GM23338 (cell line): ENCODE measurements around the gene AMZ1.

Experiments
- CREB1 ChIP-seq: fragments of 250-450 bp; sonication (Bioruptor Pico); IDR thresholded peaks from 2 replicates; pipeline ENCODE4 v1.5.0; 2020; ENCODE audit warnings: low read depth, mild to moderate bottlenecking, moderate library complexity
- EZH2 ChIP-seq: fragments of 200-600 bp; sonication (generic); IDR thresholded peaks from one replicate; pipeline ENCODE4 v1.8.0; 2017; ENCODE audit warnings: antibody characterized with exemption, mild to moderate bottlenecking, low read depth; ENCODE audit not compliant: unreplicated experiment
- EZH2phosphoT487 ChIP-seq: fragments of 200-600 bp; sonication (generic); IDR thresholded peaks from one replicate; pipeline ENCODE4 v1.8.1; 2018; ENCODE audit warnings: antibody characterized with exemption; ENCODE audit not compliant: unreplicated experiment
- JUNB ChIP-seq: IDR thresholded peaks from one replicate; pipeline ENCODE4 v1.6.1; 2016; ENCODE audit warnings: antibody characterized with exemption; ENCODE audit not compliant: unreplicated experiment
- POLR2AphosphoS5 ChIP-seq: IDR thresholded peaks from 2 replicates; pipeline ENCODE4 v1.6.1; 2016; ENCODE audit warnings: antibody characterized with exemption, low read depth
- REST ChIP-seq: IDR thresholded peaks from one replicate; pipeline ENCODE4 v1.6.1; 2018; ENCODE audit warnings: antibody characterized with exemption; ENCODE audit not compliant: unreplicated experiment
- ZNF331 ChIP-seq: fragments of 250-450 bp; sonication (Bioruptor Pico); IDR thresholded peaks from 2 replicates; pipeline ENCODE4 v1.5.0; 2020; ENCODE audit warnings: low read depth, mild to moderate bottlenecking, moderate library complexity
- TF ChIP-seq, protein P1 (sequence below), 2 experiments: fragments of 200-600 bp in 1 of 2; sonication (generic) in 1 of 2; conservative IDR thresholded peaks; 2 replicates each; pipeline versions ENCODE4 v1.5.1 to v1.6.1; 2016 to 2017; ENCODE audit warnings: antibody characterized with exemption in 2 of 2, low read depth in 2 of 2, mild to moderate bottlenecking in 2 of 2, moderate library complexity in 1 of 2

DNA sequence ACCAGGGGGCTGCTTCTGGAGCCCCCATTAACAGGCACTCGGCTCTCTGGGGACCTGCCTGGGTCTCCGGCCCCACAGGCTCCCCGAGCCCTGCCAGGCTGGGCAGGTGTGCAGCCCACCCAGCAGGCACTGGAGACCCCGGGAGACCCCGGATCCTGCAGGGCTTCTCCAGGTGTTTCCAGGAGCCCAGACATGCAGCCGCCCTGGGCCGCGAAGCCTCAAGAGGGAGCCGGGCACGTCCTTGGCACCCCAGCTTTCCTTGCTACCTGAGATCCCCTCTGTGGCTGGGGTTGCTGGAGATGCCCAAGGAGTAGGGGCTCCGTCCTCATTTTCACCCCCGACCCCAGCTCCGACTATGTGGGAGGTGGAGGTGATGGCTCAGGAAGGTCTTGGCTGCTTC is 7.7 kb upstream of the AMZ1 start:
- TF ChIP-seq EZH2phosphoT487 (no peak), POLR2AphosphoS5 (no peak), EZH2 (no peak), REST (no peak), ZNF331 (CRISPR knock-in tag) (no peak), CREB1 (CRISPR knock-in tag) (no peak), JUNB (no peak)
- TF ChIP-seq, protein P1, sequence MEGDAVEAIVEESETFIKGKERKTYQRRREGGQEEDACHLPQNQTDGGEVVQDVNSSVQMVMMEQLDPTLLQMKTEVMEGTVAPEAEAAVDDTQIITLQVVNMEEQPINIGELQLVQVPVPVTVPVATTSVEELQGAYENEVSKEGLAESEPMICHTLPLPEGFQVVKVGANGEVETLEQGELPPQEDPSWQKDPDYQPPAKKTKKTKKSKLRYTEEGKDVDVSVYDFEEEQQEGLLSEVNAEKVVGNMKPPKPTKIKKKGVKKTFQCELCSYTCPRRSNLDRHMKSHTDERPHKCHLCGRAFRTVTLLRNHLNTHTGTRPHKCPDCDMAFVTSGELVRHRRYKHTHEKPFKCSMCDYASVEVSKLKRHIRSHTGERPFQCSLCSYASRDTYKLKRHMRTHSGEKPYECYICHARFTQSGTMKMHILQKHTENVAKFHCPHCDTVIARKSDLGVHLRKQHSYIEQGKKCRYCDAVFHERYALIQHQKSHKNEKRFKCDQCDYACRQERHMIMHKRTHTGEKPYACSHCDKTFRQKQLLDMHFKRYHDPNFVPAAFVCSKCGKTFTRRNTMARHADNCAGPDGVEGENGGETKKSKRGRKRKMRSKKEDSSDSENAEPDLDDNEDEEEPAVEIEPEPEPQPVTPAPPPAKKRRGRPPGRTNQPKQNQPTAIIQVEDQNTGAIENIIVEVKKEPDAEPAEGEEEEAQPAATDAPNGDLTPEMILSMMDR (conservative IDR thresholded peaks at IDR 0.05; ENCODE audit: low read depth in 2 of 2) = no peak
